T-helper 2 cell treated with Interferon-gamma antibody and Interleukin-4, amounts not matched to agents 5 μg/mL and 100 μg/mL, for 36 hours (primary cell): Measurements from ENCODE around the gene SHISA6.

Experiments
- DNase-seq: peaks from one replicate; pipeline ENCODE4 v3.0.0; 2021; ENCODE audit warnings: low spot score
- H3K27ac Mint-ChIP-seq: one replicate; pipeline ENCODE4 v1.8.0; 2021; ENCODE audit warnings: mild to moderate bottlenecking, mixed read lengths
- H3K27me3 Mint-ChIP-seq: one replicate; pipeline ENCODE4 v1.8.0; 2021; ENCODE audit warnings: low read depth, mixed read lengths
- H3K36me3 Mint-ChIP-seq: one replicate; pipeline ENCODE4 v1.8.0; 2021; ENCODE audit warnings: low read depth, mixed read lengths
- H3K4me1 Mint-ChIP-seq: one replicate; pipeline ENCODE4 v1.8.0; 2021; ENCODE audit warnings: low read depth, mixed read lengths
- H3K4me3 Mint-ChIP-seq: one replicate; pipeline ENCODE4 v1.8.0; 2022; ENCODE audit warnings: mild to moderate bottlenecking, moderate library complexity, mixed read lengths
- H3K9me3 Mint-ChIP-seq: one replicate; pipeline ENCODE4 v1.8.0; 2021; ENCODE audit warnings: mixed read lengths

The SHISA6 gene

DNA sequence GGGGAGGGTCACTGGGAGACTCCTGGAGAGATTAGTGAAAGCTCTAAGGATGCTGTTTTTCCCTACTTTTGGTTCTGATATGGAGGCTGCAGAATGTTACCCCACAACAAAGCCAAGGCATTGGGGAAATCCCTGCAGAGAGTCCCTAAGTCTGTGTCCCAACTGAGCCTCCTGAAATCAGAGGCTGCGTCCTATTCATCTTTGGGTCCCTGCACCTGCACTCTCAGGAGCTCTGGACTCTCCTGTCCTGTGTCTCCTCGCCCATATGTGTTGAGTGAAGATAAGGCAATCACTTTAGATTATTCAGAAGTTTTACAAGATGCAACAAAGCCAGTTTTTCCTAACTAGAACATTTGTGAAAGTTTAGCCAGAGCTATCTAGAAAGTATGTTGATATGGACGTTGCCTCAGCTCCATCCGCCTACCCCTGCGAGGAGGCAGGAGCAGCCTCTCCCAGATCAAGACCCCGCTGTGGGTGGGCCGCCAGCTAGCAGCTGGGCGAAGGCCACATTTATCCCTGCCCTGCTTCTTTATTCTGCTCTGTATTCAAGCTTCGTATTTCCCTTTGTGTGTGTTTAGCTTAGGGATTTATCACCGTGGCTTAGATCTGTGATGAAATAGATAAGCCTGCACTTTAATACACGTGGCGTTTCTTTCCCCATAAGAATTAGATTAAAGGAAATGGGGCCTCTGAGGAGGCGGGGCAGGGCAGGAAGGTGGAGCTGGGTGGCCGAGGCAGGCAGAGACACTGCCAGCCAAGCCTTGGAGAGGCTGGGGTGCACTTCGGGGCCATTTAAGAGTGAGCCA is 37.4 kb downstream of the SHISA6 start:
- Mint-ChIP-seq H3K36me3 (no peaks in the 10 kb centered on the region), H3K27me3 (no peaks in the 10 kb centered on the region), H3K4me3 (no peak overlapping the region), H3K9me3 (peaks cover 20% of the 10 kb centered on the region), H3K27ac (no peak overlapping the region), H3K4me1 (no peaks in the 10 kb centered on the region)
- DNase-seq: no peak

DNA sequence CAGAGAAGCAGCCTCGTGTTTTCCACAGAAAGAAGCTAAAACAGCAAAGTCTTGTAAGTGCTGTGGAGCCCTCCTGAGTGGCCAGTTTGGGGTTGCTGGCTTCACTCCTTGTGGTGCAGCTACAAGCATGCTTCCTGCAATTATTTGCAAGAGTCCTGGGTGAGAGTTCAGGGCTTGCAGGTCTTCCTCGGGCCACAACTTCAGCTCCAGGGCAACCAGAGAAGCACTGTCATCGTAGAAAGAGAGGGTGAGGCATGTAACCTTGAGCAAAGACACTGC is 37.9 kb downstream of the SHISA6 start:
- Mint-ChIP-seq H3K27me3 (no peaks in the 10 kb centered on the region), H3K36me3 (no peaks in the 10 kb centered on the region), H3K4me1 (no peaks in the 10 kb centered on the region), H3K4me3 (no peak overlapping the region), H3K27ac (no peak overlapping the region), H3K9me3 (peaks cover 20% of the 10 kb centered on the region)
- DNase-seq: no peak

DNA sequence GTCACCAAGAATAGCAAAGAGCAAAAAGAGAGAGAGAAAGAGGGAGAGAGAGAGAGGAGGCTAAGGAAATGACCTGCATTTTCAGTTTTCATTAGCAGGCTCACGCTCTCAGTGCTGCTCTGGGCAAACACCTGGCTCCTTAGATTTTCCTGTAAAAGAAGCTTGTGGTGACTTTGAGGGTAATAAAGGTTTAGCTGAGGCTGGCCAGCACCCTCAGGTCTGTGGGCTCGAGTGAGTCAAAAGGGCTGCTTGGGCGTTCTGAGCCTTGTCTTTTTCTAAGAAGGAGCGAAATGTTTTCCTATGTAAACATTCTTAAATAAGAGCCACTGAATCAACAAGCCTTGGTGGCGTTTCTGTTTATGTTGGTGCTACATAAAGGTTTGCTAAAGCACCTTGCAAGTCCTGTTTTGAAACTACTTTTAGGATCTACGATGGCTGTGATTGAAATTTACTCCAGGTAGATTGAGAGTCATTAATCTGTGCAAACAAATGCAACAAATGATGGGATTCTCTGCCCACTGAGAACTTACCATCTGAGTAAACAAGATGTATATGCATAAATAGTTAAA is 38.8 kb downstream of the SHISA6 start:
- no peak overlapping the region for H3K4me3 Mint-ChIP-seq
- no peaks in the 10 kb centered on the region for H3K36me3 Mint-ChIP-seq
- H3K27ac Mint-ChIP-seq: no peak overlapping the region
- DNase-seq: no peak
- H3K9me3 Mint-ChIP-seq: peaks cover 26% of the 10 kb centered on the region
- no peaks in the 10 kb centered on the region for H3K27me3 Mint-ChIP-seq
- H3K4me1 Mint-ChIP-seq: no peaks in the 10 kb centered on the region

DNA sequence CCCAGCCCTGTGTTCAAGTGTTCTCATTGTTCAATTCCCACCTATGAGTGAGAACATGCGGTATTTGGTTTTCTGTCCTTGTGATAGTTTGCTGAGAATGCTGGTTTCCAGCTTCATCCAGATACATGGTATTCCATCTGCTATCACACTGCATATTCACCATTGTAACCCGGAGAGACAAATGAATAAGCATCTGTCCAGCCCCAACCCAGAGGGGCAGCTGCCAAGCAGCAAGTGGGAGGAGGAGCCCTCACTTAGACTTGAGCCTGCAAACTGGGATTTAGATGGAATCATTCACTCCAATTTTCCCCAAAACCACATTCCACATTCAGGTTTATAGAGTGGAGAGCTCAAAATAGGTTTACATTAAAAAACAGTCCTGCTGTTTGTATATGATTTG is 41.6 kb downstream of the SHISA6 start:
- peaks cover 24% of the 10 kb centered on the region for H3K9me3 Mint-ChIP-seq

DNA sequence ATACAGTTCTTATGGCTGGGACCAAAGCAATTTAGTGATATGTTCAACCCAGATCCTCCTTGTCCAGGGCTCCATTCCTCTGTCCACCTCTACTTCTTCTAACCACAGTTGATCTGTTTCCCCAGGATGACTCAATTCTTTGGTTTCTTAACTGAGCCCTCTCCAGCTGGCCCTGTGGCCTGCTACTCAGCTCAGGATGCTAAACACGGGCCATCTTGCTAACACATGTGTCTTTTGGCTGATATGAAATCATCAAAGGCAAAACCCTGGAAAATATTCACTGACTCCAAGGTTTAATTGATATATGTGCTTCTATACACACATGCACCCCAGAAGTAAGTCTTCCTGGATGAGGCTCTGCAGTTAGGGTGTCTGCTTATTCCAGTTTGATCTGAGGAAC is 43.8 kb downstream of the SHISA6 start:
- Mint-ChIP-seq H3K4me3 (no peak overlapping the region), H3K9me3 (peaks cover 20% of the 10 kb centered on the region), H3K27ac (no peak overlapping the region), H3K4me1 (no peaks in the 10 kb centered on the region), H3K36me3 (no peaks in the 10 kb centered on the region), H3K27me3 (no peaks in the 10 kb centered on the region)
- no peak for DNase-seq

More for the DNA sequence above, 41.6 kb downstream of the SHISA6 start:
- no peaks in the 10 kb centered on the region for H3K27me3 Mint-ChIP-seq
- no peak overlapping the region for H3K27ac Mint-ChIP-seq
- no peaks in the 10 kb centered on the region for H3K4me1 Mint-ChIP-seq
- no peak for DNase-seq
- no peaks in the 10 kb centered on the region for H3K36me3 Mint-ChIP-seq
- H3K4me3 Mint-ChIP-seq: no peak overlapping the region

- no peak for DNase-seq
- Mint-ChIP-seq H3K27ac (no peak overlapping the region), H3K27me3 (no peaks in the 10 kb centered on the region), H3K4me1 (no peaks in the 10 kb centered on the region), H3K36me3 (no peaks in the 10 kb centered on the region), H3K4me3 (no peak overlapping the region), H3K9me3 (peaks cover 13% of the 10 kb centered on the region)
These were observed 44.9 kb downstream of the SHISA6 start for GRCh38 chr17:11285946-11286345.

DNA sequence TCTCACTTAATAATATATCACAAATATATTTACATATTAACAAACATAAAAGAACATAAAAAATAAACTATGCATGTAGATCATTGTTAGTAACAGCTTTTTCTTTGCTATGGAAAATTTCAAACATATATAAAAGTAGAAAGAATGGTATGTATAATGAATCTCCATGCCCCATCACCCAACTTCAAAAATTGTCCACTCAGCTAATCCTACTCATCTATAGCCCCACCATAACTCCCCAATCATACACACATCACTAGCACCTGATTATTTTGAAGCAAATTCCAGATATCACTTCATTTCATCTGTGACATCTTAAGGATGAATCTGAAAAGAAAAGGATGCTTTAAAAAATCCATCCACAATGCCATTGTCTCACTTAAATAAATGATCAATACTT is 46.8 kb downstream of the SHISA6 start:
- Mint-ChIP-seq H3K9me3 (peaks cover 6% of the 10 kb centered on the region), H3K27ac (no peak overlapping the region), H3K4me3 (no peak overlapping the region)

GRCh38 chr17:11290814-11291213 is 49.8 kb downstream of the SHISA6 start:
- no peak overlapping the region for H3K27ac Mint-ChIP-seq
- H3K9me3 Mint-ChIP-seq: peaks cover 3% of the 10 kb centered on the region
- no peaks in the 10 kb centered on the region for H3K36me3 Mint-ChIP-seq
- H3K27me3 Mint-ChIP-seq: no peaks in the 10 kb centered on the region
- no peak for DNase-seq
- no peaks in the 10 kb centered on the region for H3K4me1 Mint-ChIP-seq
- H3K4me3 Mint-ChIP-seq: no peak overlapping the region

More for the DNA sequence above, 46.8 kb downstream of the SHISA6 start:
- no peaks in the 10 kb centered on the region for H3K27me3 Mint-ChIP-seq
- DNase-seq: no peak
- no peaks in the 10 kb centered on the region for H3K4me1 Mint-ChIP-seq
- H3K36me3 Mint-ChIP-seq: no peaks in the 10 kb centered on the region

- no peaks in the 10 kb centered on the region for H3K36me3 Mint-ChIP-seq
- no peak overlapping the region for H3K4me3 Mint-ChIP-seq
- H3K4me1 Mint-ChIP-seq: no peaks in the 10 kb centered on the region
- no peaks in the 10 kb centered on the region for H3K27me3 Mint-ChIP-seq
- H3K27ac Mint-ChIP-seq: no peak overlapping the region
- peaks cover 3% of the 10 kb centered on the region for H3K9me3 Mint-ChIP-seq
- no peak for DNase-seq
These were observed 51.5 kb downstream of the SHISA6 start for GRCh38 chr17:11292491-11292890.

- Mint-ChIP-seq H3K9me3 (peaks cover 3% of the 10 kb centered on the region), H3K27me3 (no peaks in the 10 kb centered on the region), H3K4me1 (no peaks in the 10 kb centered on the region), H3K27ac (no peak overlapping the region), H3K36me3 (no peaks in the 10 kb centered on the region), H3K4me3 (no peak overlapping the region)
- DNase-seq: no peak
These were observed 52.5 kb downstream of the SHISA6 start for GRCh38 chr17:11293480-11293879.

- Mint-ChIP-seq H3K27ac (no peak overlapping the region), H3K4me3 (no peak overlapping the region), H3K4me1 (no peaks in the 10 kb centered on the region), H3K9me3 (peaks cover 3% of the 10 kb centered on the region), H3K36me3 (no peaks in the 10 kb centered on the region), H3K27me3 (no peaks in the 10 kb centered on the region)
- no peak for DNase-seq
These were observed 53.8 kb downstream of the SHISA6 start for GRCh38 chr17:11294826-11295225.

- DNase-seq: no peak
- Mint-ChIP-seq H3K36me3 (no peaks in the 10 kb centered on the region), H3K4me3 (no peak overlapping the region), H3K27me3 (no peaks in the 10 kb centered on the region), H3K27ac (no peak overlapping the region), H3K4me1 (no peaks in the 10 kb centered on the region), H3K9me3 (peaks cover 7% of the 10 kb centered on the region)
These were observed 56.0 kb downstream of the SHISA6 start for GRCh38 chr17:11296994-11297393.

- no peaks in the 10 kb centered on the region for H3K4me1 Mint-ChIP-seq
- H3K4me3 Mint-ChIP-seq: no peak overlapping the region
- H3K27me3 Mint-ChIP-seq: no peaks in the 10 kb centered on the region
- peaks cover 7% of the 10 kb centered on the region for H3K9me3 Mint-ChIP-seq
- no peak overlapping the region for H3K27ac Mint-ChIP-seq
- no peaks in the 10 kb centered on the region for H3K36me3 Mint-ChIP-seq
- no peak for DNase-seq
These were observed 57.4 kb downstream of the SHISA6 start for GRCh38 chr17:11298401-11298800.

DNA sequence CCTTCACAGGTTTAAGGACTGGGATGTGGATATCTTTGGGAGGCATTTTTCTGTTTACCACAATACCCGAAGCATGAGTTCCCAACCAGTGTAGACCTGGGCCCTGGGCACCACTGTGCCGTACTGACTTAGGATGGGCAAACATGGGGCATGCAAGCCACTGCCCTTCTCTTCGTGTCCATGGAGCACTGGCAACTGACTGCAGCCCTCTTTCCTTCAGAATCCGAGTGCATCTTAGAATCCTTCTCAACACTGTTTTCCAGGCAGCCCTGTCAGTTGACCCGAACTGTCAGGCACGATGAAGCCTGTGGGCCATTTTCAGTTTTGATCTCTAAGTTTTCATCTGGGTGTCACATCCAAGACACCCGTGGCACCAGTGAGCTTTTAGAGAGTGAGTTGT is 59.2 kb downstream of the SHISA6 start:
- no peak for DNase-seq
- H3K4me1 Mint-ChIP-seq: no peaks in the 10 kb centered on the region
- no peaks in the 10 kb centered on the region for H3K36me3 Mint-ChIP-seq
- H3K9me3 Mint-ChIP-seq: peaks cover 15% of the 10 kb centered on the region
- no peak overlapping the region for H3K4me3 Mint-ChIP-seq
- no peaks in the 10 kb centered on the region for H3K27me3 Mint-ChIP-seq
- no peak overlapping the region for H3K27ac Mint-ChIP-seq

DNA sequence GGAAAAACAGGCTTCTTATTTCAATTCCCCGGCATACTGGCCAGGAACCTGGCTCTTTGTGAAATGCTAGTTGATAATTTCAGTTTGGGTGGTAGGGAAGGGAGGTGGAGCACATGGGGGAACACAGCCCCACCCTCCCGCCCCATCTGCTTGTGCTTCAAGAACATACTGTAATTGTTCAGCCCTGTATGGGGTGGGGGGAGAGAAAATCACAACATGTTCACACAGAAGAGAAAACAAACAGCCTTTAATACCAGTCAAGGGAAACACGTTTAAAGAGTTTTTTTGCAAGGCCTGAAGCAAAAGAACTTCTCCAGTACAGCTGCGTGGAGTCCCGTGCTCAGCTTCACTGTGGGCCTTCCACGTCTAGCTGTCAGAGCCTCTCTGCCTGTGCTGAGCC is 59.7 kb downstream of the SHISA6 start:
- no peak for DNase-seq
- Mint-ChIP-seq H3K36me3 (no peaks in the 10 kb centered on the region), H3K4me3 (no peak overlapping the region), H3K9me3 (peaks cover 13% of the 10 kb centered on the region), H3K27ac (no peak overlapping the region), H3K27me3 (no peaks in the 10 kb centered on the region), H3K4me1 (no peaks in the 10 kb centered on the region)
